GM21825 (cell line): ENCODE data around the gene TYW1.
"Not testable (repeated sequence)": the region's sequence is repeated elsewhere in the genome, so short reads cannot be mapped to it uniquely, and the experiment has no call there.

ENCODE experiments used
- ATAC-seq: cut with Tn5 transposase; IDR thresholded peaks from one replicate; pipeline ENCODE4 v1.9.1; 2021; ENCODE audit warnings: mild to moderate bottlenecking, moderate library complexity; ENCODE audit not compliant: unreplicated experiment

TYW1 gene

DNA sequence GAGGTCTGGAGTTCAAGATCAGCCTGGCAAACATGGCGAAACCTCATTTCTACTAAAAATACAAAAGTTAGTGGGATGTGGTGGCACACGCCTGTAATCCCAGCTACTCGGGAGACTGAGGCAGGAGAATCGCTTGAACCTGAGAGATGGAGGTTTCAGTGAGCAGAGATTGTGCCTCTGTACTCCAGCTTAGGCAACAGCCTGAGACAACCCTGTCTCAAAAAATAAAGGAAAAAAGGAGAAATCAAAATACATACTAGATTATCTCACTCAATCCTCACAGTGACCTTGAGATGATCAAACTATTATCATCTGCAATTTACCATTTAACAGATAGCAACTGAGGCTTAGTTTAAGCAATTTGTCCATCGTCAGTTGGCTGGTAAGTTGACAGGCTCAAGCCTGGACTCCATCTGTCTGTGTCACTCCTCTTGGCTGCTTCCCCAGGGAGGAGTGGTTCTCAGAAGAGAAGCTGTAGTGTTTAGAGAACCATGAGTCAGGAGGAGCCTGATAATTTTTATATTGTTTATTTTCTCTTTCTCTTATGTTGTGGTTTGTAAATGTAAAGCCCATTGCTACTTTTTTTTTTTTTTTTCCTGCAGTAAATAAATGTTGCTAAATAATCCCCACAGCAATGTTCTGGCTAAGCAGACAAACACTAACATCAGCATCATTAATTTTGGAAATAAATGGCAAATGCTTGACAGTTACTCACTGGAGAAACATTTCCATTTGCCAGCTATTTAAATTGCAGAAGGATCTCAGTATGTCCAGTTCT, 46.3 kb downstream of the TYW1 start:
- ATAC-seq: not testable (repeated sequence)

DNA sequence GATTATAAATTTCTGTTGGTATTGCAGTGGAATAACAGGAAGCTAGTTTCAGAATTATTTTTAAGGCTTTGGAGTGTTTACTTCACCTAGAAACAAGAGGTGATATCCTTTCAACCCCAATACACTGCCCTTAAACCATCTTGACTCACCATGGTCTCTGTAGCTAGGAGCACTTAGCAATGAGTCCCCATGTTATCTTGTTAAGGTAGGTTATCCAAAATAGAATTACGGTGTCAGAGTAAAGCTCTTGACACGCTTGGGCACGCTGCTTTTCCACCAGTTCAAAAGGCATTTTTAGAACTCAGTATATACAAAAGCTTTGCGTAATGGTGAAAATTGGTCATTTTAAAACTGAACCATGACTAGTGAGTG, 46.9 kb downstream of the TYW1 start:
- ATAC-seq: not testable (repeated sequence)

DNA sequence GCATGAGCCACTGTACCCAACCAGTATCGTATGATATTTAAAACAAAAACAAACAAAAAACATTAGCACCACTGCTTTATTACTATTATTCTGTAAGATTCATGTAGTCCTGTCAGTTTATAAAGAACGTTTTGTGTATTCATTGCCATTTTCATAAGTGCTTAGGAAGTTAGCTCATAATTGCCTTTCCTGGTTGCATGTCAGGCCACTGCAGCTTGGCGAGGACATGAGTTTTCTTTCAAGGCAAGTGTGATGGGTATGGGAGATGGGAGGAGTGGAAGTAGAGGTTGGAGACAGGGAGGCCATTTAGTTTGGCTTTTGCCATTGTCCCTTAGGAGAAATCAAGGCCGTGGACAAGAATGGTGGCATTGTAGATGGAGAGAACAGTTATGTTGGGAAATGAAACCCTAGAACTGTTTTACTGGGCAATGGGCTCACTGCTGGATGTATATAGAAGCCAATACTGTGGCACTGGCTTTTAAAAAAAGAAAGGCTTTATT, 48.9 kb downstream of the TYW1 start:
- ATAC-seq: no peak

DNA sequence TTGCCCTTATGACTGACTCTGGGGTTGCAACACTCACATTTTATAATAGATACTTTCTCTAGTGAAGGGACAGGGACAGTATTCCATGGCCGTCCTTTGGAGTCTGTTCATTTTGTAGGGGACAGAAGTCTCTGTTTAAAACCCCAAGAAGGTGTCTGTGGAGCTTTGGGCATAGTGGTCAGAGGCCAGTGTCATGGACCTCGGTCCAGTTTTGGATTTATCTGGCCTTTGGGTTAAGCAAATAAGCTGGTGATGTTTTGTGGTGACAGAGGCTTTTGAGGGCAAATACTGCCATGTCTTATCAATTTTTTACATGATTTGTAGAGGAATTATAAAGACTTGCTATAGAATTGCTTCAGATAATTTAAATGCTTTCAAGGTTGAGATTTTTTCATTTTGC, 50.2 kb downstream of the TYW1 start:
- not testable (repeated sequence) for ATAC-seq

DNA sequence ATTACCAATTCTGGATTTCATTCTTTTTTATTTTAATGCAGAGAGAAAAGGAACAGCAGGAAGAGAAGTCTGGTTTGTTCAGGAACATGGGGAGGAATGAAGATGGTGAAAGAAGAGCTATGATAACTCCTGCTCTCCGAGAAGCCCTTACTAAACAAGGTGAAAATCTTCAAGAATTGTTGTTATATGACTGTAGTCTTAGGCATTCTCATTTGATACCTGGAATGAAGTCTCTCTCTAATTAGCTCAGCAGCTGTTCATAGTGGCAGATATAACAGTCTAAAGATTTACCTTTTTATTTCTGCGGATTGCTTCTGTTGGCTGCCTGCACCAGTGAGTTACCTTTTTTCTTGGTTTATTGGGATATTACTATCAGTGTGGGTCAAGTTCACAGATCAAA, 53.3 kb downstream of the TYW1 start:
- ATAC-seq: not testable (repeated sequence)

DNA sequence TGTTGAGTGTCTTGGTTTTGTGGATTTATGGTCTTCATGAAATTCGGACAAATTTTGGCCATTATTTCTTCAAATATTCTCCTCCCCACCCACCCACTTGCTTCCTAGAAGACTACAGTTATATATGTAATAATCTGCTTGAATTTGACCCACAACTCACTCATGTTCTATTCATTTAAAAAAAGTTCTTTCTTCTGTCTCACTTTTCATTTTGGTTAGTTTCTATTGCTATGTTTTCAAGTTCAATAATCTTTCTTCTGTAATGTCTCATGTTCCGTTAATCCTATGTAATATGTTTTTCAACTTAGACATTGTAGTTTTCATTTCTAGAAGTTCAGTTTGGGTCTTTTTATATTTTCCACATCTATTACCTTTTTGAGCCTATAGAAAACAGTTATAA, 55.5 kb downstream of the TYW1 start:
- not testable (repeated sequence) for ATAC-seq

DNA sequence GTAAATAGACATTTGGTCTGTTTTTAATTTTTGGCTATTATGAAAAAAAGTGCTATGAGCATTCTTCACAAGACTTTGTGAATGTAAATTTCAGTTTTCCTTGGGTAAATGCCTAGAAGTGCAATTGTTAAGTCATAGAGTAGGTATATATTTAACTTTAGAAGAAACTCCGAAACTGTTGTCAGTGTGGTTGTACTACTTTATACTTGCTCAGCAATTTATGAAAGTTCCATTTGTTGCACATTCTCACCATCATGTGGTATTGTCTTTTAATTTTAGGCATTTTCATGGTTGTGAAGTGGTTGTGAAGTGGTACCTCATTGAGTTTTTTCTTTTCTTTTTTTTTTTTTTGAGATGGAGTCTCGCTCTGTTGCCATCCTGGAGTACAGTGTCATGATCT, 60.0 kb downstream of the TYW1 start:
- no peak for ATAC-seq

DNA sequence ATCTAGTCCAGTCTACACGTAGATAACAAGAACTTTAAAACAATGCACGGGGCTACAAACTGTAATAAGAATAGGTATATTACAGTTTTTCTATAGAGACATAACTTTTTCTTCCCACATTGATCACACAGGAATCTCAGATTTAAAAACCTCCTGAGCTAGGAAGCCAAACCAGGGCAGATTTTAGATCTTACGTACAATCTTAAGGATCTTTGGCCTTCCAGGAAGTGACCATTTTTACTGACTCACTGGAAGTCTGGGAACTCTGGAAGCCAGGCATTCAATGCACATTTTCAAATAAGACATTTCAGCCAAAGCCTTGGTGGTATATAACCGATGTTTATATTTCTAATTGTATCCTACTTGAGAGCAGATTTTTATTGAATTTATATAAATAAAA, 64.7 kb downstream of the TYW1 start:
- not testable (repeated sequence) for ATAC-seq

DNA sequence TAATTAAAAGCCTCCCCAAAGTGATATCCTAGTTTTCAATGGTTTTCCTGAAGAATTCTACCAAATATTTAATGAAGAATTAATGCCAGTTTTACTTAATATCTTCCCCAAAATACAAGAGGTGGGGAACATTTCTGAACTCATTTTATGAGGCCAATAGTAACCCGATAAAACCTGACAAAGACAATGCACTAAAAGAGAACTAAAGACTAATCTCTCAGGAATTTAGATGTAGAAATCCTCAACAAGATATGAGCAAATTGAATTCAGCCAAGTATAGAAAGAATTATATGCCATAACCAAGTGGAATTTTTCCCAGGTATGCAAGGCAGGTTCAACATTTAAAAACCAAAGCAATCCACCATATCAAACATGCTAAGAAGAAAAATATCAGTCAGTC, 66.2 kb downstream of the TYW1 start:
- ATAC-seq: not testable (repeated sequence)

DNA sequence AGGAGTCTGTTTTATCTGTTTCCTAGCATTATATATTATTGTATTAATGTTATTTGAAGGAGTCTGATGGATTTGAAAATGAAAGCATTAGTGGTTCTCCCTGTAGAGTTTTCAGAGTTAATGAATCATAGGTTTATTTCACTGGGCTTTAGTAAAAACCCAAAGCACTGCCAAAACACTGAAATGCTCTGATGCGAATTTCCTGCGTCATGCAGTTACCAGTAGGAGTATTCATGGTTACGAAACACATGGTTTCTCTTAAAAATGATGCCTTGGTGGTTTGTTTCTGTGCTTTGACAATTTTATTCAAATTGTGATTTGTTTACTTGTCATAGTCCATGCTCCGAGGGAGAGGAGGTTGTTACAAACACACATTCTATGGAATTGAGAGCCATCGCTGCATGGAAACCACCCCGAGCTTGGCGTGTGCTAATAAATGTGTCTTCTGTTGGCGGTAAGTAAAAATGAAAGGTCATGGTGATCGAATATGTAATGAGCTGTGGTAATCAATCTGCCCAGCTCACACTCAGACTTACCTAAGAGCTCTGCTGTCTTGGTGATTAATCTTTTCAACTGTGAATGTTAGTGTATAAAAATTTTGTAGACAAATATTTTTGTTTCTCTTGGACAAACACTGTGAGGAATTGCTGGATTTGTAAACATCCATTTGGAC, 70.5 kb downstream of the TYW1 start:
- not testable (repeated sequence) for ATAC-seq

DNA sequence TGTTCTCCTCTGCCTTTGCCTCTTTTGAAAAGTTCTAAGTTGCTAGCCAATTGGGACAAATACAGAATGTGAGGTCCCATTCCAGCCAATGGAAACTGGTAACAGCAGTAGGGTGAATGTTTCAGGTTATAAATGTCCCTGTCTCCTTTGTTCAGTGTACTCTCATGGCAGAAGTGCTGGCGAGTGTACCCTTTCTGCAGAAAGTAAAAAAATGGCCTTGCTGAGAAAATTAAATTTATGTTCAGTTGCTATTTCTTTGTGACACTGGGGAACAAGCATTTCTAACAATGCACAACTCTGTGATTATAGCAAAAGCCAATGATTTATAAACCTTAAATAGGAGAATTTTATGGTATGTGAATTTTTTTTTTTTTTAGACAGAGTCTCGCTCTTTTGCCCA, 79.5 kb downstream of the TYW1 start:
- not testable (repeated sequence) for ATAC-seq

DNA sequence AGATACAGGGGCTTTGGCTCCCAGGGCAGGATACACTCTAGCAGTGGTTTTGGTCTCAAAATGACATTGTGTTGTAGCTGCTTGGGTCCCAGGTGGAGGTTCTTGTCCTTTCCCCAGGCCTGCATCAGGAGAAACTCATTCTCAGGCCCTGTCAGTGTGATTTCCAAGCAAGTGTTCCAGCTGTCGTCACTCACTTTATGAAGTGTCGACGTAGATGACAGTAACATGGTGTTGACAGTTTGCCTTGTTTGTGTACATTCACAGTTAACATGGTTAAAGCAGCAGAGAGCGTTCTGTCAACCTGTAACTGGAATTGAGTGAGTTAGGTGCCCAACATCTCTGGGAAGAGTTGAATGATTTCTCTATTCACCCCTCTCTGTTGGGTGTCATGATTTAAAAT, 86.2 kb downstream of the TYW1 start:
- ATAC-seq: not testable (repeated sequence)

DNA sequence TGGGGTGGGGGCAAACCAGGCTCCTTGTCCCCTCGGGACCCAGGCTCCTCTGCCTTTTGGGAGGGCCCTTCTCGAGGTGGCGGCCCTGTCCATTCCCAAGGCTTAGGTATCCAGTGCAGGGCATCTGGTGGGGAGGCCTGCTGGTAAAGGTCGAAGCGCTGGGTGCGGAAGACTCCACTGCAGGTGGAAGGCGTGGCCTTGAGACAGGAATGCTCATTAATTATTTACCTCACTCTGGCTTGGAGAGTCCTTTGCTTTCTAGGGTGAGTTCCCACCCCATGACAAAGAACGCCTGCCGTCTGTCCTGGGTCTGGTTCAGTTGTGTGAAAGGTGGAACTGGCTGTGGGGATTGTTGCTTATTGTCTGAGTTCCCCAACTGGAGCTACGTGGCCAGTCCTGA, 92.6 kb downstream of the TYW1 start:
- not testable (repeated sequence) for ATAC-seq

DNA sequence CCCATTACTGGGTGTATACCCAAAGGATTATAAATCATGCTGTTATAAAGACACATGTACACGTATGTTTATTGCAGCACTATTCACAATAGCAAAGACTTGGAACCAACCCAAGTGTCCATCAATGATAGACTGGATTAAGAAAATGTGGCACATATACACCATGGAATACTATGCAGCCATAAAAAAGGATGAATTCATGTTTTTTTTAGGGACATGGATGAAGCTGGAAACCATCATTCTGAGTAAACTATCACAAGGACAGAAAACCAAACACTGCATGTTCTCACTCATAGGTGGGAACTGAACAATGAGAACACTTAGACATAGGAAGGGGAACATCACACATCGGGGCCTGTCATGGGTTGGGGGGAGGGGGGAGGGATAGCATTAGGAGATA, 94.4 kb downstream of the TYW1 start:
- not testable (repeated sequence) for ATAC-seq

DNA sequence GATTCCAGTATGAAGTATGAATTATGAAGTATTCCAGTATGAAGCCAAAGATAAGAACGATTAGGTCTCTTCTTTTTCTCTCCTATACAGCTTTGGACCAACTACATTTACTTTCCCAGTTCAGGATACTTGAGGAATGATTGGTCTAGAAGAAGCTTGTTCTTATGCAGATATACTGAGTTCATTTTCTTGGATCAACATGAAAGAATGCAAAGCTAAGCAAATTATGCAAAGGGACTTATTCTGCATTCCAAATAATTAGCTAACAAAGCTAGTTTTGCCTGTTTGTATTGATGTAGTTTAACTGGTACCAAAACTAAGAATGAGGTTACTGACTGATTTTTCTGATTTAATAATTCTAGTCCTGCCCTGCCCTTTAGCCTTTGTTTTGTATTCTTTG, 101.4 kb downstream of the TYW1 start:
- ATAC-seq: not testable (repeated sequence)

DNA sequence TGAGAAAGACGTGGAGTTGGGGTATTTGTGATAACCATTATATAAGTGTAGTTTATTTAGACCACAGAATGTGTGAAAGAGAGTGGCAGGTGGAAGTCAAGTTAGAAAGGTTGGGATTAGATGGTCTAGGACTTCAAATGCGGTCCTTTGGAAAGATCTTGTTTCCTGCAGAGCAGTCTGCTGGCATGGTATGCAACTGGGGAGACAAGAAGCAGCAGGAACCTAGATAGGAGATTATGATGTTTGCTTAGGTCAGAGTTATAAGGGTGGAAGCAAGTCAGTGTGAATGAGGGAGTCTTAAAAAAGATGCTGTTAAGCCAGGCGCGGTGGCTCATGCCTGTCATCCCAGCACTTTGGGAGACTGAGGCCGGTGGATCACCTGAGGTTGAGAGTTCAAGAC, 102.8 kb downstream of the TYW1 start:
- ATAC-seq: not testable (repeated sequence)

DNA sequence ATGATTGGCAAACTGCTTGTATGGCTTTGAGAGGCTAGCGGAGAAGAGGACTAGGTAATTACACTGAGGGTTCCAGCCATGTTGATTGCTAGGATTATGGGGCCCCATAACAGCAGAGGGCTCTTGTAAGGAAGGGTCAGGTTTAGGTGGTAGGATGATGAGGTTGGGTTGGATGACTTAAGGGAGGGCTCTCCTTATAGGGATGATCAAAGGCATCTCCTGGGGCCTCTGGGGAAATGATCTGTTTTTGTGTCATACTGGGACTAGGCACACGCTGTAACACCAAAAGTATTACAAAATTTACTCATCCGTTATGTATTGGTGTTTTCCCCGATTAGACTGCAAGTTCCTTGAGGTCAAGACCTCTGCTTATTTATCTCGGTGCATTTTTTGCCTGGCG, 103.4 kb downstream of the TYW1 start:
- ATAC-seq: not testable (repeated sequence)

DNA sequence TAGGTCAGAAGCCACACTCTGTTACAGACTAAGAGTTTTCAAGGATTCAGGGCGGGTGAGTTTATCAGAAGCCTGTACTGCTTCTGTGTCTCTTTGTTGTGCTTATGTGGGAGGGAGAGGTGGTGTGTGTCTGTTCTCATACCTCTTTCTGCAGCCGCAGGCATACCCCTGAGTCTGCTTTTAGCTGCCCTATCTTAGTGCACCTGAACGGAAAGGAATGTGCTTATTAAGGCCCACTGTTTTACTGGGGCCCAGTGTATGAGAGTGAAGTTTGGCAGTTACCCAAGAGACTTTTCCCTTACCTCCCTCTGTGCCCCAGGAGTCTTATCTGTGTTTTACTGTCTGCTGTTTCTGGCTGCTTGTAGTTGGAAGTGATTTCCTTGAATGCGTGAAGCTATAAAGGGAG, 104.3 kb downstream of the TYW1 start:
- ATAC-seq: no peak

DNA sequence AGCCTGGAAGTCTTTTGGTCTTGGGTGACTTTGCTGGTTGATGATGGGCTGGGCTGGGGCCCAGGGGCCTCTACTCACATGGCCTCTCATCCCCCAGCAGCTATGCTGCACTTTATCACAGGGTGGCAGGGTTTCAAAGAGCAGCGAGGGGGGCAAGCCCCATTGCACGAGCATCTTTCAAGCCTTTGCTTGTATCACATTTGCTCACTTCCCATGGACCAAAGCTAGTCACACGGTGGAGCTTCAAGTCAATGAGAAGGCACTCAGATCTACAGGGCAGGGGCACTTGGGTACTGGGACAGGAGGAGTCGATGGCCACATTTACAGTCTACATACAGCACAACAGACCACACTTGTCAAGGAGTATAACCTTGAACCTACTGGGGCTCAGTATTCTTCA, 108.3 kb downstream of the TYW1 start:
- not testable (repeated sequence) for ATAC-seq

DNA sequence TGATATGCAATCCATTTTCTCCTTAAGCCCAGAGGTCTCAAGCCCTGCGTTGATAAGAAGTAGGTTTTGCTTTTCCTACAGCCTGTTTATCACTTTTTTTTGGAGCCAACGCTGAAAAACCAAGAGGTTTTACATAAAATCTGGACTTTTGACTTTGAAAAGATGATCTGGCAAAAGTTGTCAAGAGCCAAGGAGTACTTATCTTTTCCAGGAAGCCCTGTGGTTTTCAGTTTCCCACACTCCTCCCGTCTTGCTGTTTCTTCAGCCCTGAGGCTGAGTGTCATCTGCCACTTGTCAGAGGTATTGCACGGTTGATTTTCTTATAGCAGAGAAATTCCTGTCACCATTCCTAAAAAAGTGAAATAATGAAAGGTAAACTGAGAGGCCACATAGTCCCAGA, 108.7 kb downstream of the TYW1 start:
- no peak for ATAC-seq

DNA sequence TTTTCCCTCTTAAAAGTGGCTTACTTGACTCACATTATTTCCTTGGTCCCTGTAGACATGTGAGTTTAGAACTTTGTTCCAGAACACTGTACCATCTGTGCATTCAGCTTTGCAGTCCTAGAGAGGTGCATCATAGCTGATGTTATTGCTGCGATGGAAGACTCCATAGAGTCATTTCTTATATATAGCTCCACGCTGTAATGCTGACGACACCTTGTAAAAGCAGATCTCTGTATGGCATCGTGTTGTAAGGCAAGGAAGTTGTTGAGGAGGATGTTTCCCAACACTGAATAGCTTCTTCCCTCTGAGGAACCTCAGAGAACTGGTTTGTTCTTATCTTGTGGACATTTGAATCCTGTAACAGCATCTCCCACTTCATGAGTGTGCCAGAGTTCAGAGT, 109.6 kb downstream of the TYW1 start:
- ATAC-seq: not testable (repeated sequence)

DNA sequence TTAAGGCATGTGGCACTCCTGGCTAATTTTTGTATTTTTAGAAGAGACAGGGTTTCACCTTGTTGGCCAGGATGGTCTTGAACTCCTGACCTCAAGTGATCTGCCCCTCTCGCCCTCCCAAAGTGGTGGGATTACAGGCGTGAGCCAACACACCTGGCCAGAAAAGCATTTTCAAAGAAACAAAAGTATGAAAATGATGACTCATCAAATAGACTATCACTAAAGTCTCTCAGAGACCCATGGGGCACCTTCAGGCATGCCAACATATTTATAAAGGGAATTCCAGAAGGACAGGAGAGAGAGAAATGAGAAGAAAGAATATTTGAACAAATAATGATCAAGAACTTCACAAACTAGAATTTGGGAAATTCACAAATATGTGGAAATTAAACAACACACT, 114.7 kb downstream of the TYW1 start:
- ATAC-seq: not testable (repeated sequence)
